ENCODE results near the gene PCBD2.
"Not testable (repeated sequence)": the region's sequence is repeated elsewhere in the genome, so short reads cannot be mapped to it uniquely, and the experiment has no call there.

PCBD2 gene

GRCh38 chr5:134905246-134905996, 490 bp downstream of the PCBD2 start:
- peak; percentile 54 for TF ChIP-seq CTCF (IDR thresholded peaks at IDR 0.05; ENCODE audit: control extremely low read depth, extremely low read depth, low read depth, missing control alignments)
- POLR2A ChIA-PET = no interaction called here
- DNase-seq (ENCODE audit: extremely low spot score) = peak; percentile 65
- CTCF ChIA-PET = interaction anchor here (0.7 to 3.7 kb wide), 33 partner anchors 8 to 865 kb away, joined by 3 to 38 read pairs (median 6); partner anchors contain the start of genes CAMLG, DDX46 and TXNDC15

GRCh38 chr5:134906811-134907210, 1.9 kb downstream of the PCBD2 start:
- CTCF ChIA-PET = interaction anchor here (1.0 to 3.7 kb wide), 5 partner anchors 10 to 167 kb away, joined by 3 to 31 read pairs (median 9); partner anchors contain the start of genes CAMLG and DDX46
- TF ChIP-seq CTCF (IDR thresholded peaks at IDR 0.05; ENCODE audit: control extremely low read depth, extremely low read depth, low read depth, missing control alignments) = no peak
- POLR2A ChIA-PET = interaction anchor here (0.7 kb wide), 1 partner anchor 11 kb away, joined by 3 read pairs; no protein-coding TSS in a partner anchor
- DNase-seq (ENCODE audit: extremely low spot score) = no peak

DNA sequence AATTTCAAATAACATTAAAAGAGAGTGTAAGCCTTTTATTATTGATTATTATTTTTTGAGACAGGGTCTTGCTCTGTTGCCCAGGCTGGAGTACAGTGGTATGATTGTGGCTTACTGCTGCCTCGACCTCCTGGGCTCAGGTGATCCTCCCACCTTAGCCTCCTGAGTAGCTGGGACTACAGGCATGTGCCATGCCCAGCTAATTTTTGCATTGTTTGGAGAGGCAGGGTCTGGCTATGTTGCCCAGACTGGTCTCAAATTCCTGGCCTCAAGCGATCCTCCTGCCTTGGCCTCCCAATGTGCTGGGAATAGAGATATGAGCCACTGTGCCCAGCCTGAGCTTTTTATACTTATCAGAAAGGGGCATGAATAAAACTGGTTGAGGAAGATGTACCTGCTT, 5.8 kb downstream of the PCBD2 start:
- CTCF ChIA-PET = interaction anchor here (1.4 kb wide), 1 partner anchor 314 kb away, joined by 3 read pairs; no protein-coding TSS in a partner anchor
- DNase-seq (ENCODE audit: extremely low spot score); POLR2A ChIA-PET: not testable (repeated sequence)

- CTCF ChIA-PET = interaction anchor here (1.3 kb wide), 1 partner anchor 154 kb away, joined by 4 read pairs; no protein-coding TSS in a partner anchor
- POLR2A ChIA-PET = no interaction called here
- DNase-seq (ENCODE audit: extremely low spot score) = no peak
Observed at GRCh38 chr5:134911285-134912206, 6.6 kb downstream of the PCBD2 start.

GRCh38 chr5:134913254-134913653, 8.3 kb downstream of the PCBD2 start:
- CTCF ChIA-PET = interaction anchor here (0.7 to 1.6 kb wide), 2 partner anchors 8 to 9 kb away, joined by 3 to 13 read pairs; partner anchors contain the start of gene PCBD2
- no peak for DNase-seq (ENCODE audit: extremely low spot score)
- no peak for TF ChIP-seq CTCF (IDR thresholded peaks at IDR 0.05; ENCODE audit: control extremely low read depth, extremely low read depth, low read depth, missing control alignments)
- POLR2A ChIA-PET = no interaction called here

More at GRCh38 chr5:134911285-134912206, 6.6 kb downstream of the PCBD2 start:
- no peak for TF ChIP-seq CTCF (IDR thresholded peaks at IDR 0.05; ENCODE audit: control extremely low read depth, extremely low read depth, low read depth, missing control alignments)

- TF ChIP-seq CTCF (IDR thresholded peaks at IDR 0.05; ENCODE audit: control extremely low read depth, extremely low read depth, low read depth, missing control alignments) = no peak
- POLR2A ChIA-PET = no interaction called here
- CTCF ChIA-PET = interaction anchor here (1.6 kb wide), 1 partner anchor 9 kb away, joined by 13 read pairs; the partner anchor contains the start of gene PCBD2
- DNase-seq (ENCODE audit: extremely low spot score) = no peak
Observed at GRCh38 chr5:134913795-134914194, 8.9 kb downstream of the PCBD2 start.

All from GM10248 (cell line).